Naive B cell (primary cell): Measurements from ENCODE around the gene ZNF792. TPM values are rescaled to one million over a fixed set of nuclear protein-coding genes. Genes with fewer than 3 reads are reported as not detected.
"Not testable (repeated sequence)": the region's sequence is repeated elsewhere in the genome, so short reads cannot be mapped to it uniquely, and the experiment has no call there.

Experiments used
- ATAC-seq, 2 donors: fragments of 150-1000 bp; cut with Tn5 transposase; 2 replicates each; pipeline ENCODE4 v1.10.0; 2021; ENCODE audit warnings: low read depth in 2 of 2, mild to moderate bottlenecking in 2 of 2, moderate library complexity in 2 of 2
- DNase-seq: peaks from one replicate; pipeline ENCODE4 v3.0.0; 2022
- H3K27ac Mint-ChIP-seq, 6 donors: one replicate each; pipeline ENCODE4 v1.8.0; 2020 to 2022; ENCODE audit warnings: mild to moderate bottlenecking in 6 of 6, mixed read lengths in 6 of 6, moderate library complexity in 5 of 6, inconsistent platforms in 2 of 6
- H3K27me3 Mint-ChIP-seq, 3 donors: one replicate each; pipeline ENCODE4 v1.8.0; 2021 to 2022; ENCODE audit warnings: mixed read lengths in 3 of 3, mild to moderate bottlenecking in 1 of 3
- H3K36me3 Mint-ChIP-seq, 2 donors: one replicate each; pipeline ENCODE4 v1.8.0; 2020 to 2022; ENCODE audit warnings: mixed read lengths in 2 of 2, inconsistent platforms in 1 of 2, mild to moderate bottlenecking in 1 of 2
- H3K4me1 Mint-ChIP-seq, 3 donors: one replicate each; pipeline ENCODE4 v1.8.0; 2020 to 2022; ENCODE audit warnings: mixed read lengths in 3 of 3, inconsistent platforms in 1 of 3, mild to moderate bottlenecking in 1 of 3, moderate library complexity in 1 of 3
- H3K4me3 Mint-ChIP-seq, 8 donors: one replicate each; pipeline ENCODE4 v1.8.0; 2020 to 2022; ENCODE audit warnings: mild to moderate bottlenecking in 8 of 8, mixed read lengths in 8 of 8, moderate library complexity in 8 of 8, inconsistent platforms in 2 of 8
- H3K9me3 Mint-ChIP-seq, 7 donors: one replicate each; pipeline ENCODE4 v1.8.0; 2020 to 2022; ENCODE audit warnings: mixed read lengths in 7 of 7, mild to moderate bottlenecking in 5 of 7, inconsistent platforms in 2 of 7, moderate library complexity in 1 of 7
- polyA plus RNA-seq, 6 donors: library from polyadenylated mRNA; unstranded; fragments of 300-500 nt; fragmentation: Illumina TruSeq; gene quantifications; one replicate each; pipeline ENCODE4 v1.2.3, GENCODE V29; 2021; ENCODE audit warnings: low read depth in 6 of 6

ZNF792 gene
- polyA plus RNA-seq, 6 donors from 2014 or later = 6.7 to 14.7 (median 8.8) TPM

- Mint-ChIP-seq H3K9me3 (peaks cover 11 to 32% (median 25%) of the 10 kb centered on the region in 7 donors), H3K36me3 (peaks cover 8 to 14% of the 10 kb centered on the region in 2 donors), H3K27me3 (peaks cover 13 to 34% (median 27%) of the 10 kb centered on the region in 3 donors)
- ATAC-seq, H3K4me3 Mint-ChIP-seq, DNase-seq, H3K27ac Mint-ChIP-seq, H3K4me1 Mint-ChIP-seq: not testable (repeated sequence)
Measured at GRCh38 chr19:34920090-34920786, 43.8 kb downstream of the ZNF792 start.

- H3K4me3 Mint-ChIP-seq = no peak overlapping the region
- no peak for ATAC-seq
- no peak for DNase-seq
- H3K4me1 Mint-ChIP-seq = no peaks in the 10 kb centered on the region
- no peak overlapping the region for H3K27ac Mint-ChIP-seq
- peaks cover 8 to 14% of the 10 kb centered on the region in 2 donors for H3K36me3 Mint-ChIP-seq
- H3K27me3 Mint-ChIP-seq = peaks cover 7 to 26% (median 23%) of the 10 kb centered on the region in 3 donors
- peaks cover 11 to 32% (median 27%) of the 10 kb centered on the region in 7 donors for H3K9me3 Mint-ChIP-seq
Measured at GRCh38 chr19:34918190-34918589, 45.8 kb downstream of the ZNF792 start.

GRCh38 chr19:34917144-34917543, 46.9 kb downstream of the ZNF792 start:
- Mint-ChIP-seq H3K27ac (peak overlapping the region in 1 of 6 donors; percentile 75), H3K9me3 (peaks cover 14 to 35% (median 27%) of the 10 kb centered on the region in 7 donors), H3K27me3 (peaks cover 10 to 29% (median 29%) of the 10 kb centered on the region in 3 donors), H3K36me3 (peaks cover 8 to 14% of the 10 kb centered on the region in 2 donors)
- not testable (repeated sequence) for ATAC-seq, DNase-seq, H3K4me3 Mint-ChIP-seq, H3K4me1 Mint-ChIP-seq

GRCh38 chr19:34910770-34911169, 53.3 kb downstream of the ZNF792 start:
- Mint-ChIP-seq H3K4me1 (no peaks in the 10 kb centered on the region), H3K36me3 (peaks cover under 1 to 5% of the 10 kb centered on the region in 2 donors), H3K9me3 (peaks cover 5 to 27% (median 6%) of the 10 kb centered on the region in 7 donors), H3K27ac (no peak overlapping the region), H3K27me3 (peaks cover 41 to 46% (median 41%) of the 10 kb centered on the region in 3 donors), H3K4me3 (no peak overlapping the region)
- DNase-seq = no peak
- ATAC-seq = no peak

Other genes starting within 250 kb of the ZNF792 start
- 10 to 100 TPM; 17.3 to 37.6 (median 33.7) TPM for gene ZNF181, start 230.0 kb downstream of the ZNF792 start, polyA plus RNA-seq
- gene ZNF599, start 191.0 kb downstream of the ZNF792 start, polyA plus RNA-seq = 10 to 100 TPM in 1 of 6 donors, 1 to 10 TPM in 5; 6.5 to 13.9 (median 8.1) TPM
- 1 to 10 TPM in 5 of 6 donors, not detected in 1; 2.9 to 8.2 (median 4.9) TPM for gene ZNF30, start 37.3 kb downstream of the ZNF792 start, polyA plus RNA-seq
- gene GRAMD1A, start 36.1 kb upstream of the ZNF792 start, polyA plus RNA-seq = 10 to 100 TPM; 10.4 to 29.3 (median 12.3) TPM
- gene SCN1B, start 66.2 kb upstream of the ZNF792 start, polyA plus RNA-seq = under 1 TPM in 4 of 6 donors, not detected in 2; 0.06 to 0.36 (median 0.28) TPM
- gene HPN, start 77.5 kb upstream of the ZNF792 start, polyA plus RNA-seq = not detected
- not detected for gene FXYD3, start 151.6 kb upstream of the ZNF792 start, polyA plus RNA-seq
- not detected for gene LGI4, start 170.8 kb upstream of the ZNF792 start, polyA plus RNA-seq
- 1 to 10 TPM; 1.0 to 2.7 (median 1.2) TPM for gene FXYD1, start 174.6 kb upstream of the ZNF792 start, polyA plus RNA-seq
- 1 to 10 TPM; 2.0 to 4.5 (median 3.4) TPM for gene FXYD7, start 179.0 kb upstream of the ZNF792 start, polyA plus RNA-seq
- gene FXYD5, start 190.5 kb upstream of the ZNF792 start, polyA plus RNA-seq = 100 to 1,000 TPM; 290 to 440 (median 351) TPM